HK-2 (cell line): ENCODE results near the gene TRIP13.

Experiments used
- DNase-seq: peaks from one replicate; pipeline ENCODE4 v3.0.0-alpha.2; 2018; ENCODE audit not compliant: unreplicated experiment

The TRIP13 gene

DNA sequence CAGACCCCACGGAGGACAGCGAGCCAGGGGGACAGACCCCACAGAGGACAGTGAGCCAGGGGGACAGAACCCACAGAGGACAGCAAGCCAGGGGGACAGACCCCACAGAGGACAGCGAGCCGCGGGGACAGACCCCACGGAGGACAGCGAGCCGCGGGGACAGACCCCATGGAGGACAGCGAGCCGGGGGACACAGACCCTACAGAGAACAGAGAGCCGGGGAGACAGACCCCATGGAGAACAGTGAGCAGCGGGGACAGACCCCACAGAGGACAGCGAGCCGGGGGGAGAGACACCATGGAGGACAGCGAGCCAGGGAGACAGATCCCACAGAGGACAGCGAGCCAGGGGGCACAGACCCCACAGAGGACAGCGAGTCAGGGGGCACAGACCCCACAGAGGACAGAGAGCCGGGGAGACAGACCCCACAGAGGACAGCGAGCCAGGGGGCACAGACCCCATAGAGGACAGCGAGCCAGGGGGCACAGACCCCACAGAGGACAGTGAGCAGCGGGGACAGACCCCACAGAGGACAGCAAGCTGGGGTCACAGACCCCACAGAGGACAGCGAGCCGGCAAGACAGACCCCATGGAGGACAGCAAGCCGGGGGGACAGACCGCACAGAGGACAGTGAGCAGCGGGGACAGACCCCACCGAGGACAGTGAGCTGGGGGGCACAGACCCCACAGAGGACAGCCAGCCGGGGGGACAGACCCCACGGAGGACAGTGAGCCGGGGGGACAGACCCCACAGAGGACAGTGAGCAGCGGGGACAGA lies 37.5 kb upstream of the TRIP13 start:
- DNase-seq = no peak

DNA sequence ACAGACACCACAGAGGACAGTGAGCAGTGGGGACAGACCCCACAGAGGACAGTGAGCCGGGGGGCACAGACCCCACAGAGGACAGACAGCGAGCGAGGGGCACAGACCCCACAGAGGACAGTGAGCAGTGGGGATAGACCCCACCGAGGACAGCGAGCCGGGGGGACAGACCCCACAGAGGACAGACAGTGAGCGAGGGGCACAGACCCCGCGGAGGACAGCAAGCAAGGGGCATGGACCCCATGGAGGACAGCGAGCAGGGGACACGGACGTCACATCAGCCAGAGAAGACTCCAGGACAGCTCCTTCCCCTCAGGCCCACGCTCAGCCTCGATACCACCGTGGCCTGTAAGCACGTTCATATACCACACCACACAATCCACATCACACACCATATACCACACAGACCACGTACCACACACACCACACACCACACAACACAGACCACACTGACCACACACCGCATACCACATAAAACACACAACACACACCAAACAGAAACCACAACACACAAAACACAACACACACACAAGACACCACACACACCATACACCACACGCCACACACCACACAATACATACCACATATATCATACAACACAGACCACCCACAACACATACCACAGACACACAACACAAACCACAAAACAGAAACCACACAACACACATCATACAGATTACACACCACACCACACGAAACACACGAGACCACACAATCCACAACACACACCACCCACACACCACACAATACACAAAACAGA lies 36.7 kb upstream of the TRIP13 start:
- no peak for DNase-seq

DNA sequence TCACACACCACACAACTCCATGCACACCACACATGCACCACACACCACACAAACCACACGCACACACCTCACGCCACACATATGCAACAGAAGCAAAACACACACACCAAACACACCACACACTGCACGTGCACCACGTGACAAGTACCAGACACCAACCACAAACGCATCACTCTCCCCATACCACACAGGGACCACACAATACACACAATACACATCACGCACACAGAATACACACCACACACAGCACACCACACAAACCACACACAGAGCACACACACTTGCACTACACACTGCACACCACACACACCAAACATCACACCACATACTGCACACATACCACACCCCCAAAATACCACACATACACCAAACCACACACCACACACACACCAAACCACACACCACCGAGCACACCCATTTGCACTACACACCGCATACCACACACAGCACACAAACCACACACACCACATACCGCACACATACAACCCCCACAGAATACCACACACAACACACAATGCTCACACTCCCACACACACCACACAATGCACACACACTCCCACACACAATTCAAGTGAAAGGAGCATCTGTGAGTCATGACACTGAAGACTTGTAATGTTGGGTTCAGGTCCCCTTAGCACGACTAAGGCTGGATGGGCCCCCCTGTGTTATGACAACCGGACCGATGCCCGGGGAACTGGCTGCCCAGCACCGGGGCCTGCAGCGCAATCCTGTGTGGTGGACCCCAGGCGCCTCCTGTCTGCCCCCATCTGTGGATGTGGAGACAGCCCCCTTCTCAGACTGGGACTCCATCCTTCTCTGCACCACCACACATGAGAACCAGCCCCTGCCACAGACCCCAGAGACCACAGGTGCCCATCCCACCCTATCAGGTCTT lies 35.9 kb upstream of the TRIP13 start:
- DNase-seq = no peak

DNA sequence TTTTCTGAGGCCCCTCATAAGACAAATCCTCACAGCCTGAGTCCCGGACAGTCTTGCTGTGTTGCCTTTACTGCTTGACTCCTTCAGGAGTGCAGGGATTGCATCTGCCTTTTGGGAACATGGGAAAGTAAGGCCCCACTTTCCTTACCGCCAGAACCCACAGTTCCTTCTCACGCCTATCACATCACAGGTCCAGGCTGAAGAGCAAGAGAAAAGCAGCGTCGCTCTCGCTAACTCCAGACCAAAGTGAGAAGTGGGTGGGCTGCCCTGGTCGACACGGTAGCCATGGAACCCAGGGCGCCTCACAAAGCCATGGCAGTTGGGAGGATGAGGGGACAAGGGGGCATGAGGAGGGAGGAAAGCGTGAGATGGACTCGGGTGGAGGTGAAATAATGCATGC lies 34.0 kb upstream of the TRIP13 start:
- DNase-seq = no peak

DNA sequence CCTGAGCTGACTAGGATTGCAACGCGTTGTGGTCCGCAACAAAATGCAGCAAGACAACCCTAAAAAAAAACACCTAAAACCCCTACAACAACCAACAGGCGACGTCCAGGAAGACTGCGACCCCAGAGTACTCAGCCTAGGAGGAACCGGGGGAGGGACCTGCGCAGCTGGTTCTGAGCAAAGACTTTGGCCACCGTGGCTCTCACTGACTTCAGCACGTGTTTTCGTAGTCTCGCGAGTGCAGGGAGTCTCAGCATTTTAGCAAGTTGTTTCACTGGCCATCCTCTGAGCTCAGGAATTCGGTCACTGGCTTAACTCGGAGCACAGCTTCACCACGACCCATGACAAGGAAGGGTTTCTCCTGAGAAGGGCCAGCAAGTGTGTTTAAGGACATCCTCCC lies 33.3 kb upstream of the TRIP13 start:
- no peak for DNase-seq

DNA sequence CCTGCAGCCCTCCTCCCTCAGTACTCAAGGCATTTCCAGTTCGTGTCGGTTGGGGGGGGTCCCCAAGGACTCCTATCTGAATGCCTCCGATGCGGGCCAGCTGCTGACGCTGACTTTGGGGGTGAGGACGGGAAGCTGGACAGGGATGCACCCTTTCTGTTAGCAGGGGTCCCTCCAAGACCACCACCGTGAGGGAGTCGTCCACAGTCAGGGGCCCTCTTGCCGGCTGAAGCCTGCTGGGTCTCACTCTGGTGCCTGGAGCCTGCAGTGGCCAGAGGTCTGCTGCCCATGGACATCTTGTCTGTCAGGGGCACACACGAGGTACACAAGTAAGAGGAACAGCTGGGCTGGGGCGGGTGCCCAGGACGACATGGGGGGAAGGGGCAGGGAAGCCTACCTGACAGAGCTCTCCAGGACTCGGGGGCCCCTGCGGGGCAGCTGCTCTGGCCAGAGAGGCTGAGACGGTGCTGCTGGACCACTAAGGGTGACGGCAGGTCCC lies 32.8 kb upstream of the TRIP13 start:
- no peak for DNase-seq

DNA sequence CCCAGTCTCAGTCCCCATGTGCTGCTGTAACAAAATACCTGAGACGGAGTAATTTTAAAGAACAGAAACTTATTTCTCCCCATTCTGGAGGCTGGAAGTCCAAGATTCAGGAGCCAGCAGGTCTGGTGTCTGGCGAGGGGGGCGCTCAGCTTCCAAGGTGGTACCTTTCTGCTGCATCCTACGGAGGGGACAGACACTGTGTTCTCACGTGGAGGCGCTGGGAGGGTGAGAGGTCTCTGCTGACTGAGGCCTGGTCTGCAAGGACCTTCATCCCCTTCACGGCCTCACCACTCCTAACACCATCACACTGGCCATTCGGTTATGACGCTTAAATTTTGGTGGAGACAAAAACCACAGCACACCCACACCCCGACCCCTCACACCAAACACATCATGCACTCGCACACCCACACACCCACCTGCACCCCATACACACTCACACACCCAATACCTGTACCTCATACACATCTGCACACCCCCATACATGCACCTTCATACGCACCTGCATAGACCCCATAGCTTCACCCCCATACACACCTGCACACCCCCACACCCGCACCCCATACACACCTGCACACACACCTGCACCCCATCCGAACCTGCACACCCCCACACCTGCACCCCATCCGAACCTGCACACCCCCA lies 32.1 kb upstream of the TRIP13 start:
- DNase-seq = no peak

DNA sequence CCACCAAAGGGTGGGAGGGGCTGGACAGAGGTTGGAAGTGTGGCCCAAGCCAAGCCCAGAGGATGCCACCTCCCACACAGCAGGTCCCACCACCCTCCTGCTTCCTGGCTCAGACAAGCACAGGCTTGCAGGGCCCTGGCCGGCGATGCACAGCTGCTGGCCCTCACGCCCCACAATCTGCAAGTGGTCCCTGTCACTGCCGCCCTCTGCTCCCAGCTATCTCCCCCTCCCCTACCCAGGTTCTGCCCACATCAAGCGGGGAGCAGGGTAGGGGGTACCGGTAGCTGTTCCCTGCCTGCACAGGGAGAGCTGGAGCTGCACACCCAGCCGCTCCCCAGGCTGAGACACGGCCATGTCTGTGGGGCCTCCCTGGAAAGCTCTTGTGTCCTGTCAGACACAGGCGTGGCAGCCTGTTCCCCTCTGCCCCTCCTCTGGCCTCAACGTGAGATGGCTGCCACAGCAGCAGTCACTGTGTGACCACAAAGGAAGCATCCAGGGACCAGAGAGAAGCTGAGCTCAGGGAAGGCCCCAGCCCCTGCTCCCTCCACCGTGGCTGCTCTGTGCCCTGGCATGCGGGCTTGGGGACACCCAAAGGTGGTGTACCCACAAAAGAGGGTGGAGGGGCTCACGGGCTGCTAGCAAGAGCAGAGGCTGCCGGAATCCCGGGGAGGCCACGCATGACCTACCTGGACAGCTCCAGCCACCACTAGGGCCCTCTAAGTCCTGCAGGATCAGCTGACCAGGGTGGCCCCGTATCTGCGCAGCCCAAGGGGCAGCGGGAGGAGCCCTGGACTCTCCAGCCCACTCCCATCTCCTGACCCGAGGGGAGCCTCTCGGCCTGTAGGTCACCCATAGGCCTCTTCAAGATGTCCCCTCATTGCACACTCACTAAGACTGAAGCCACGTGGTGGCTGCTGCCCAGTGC lies 31.0 kb upstream of the TRIP13 start:
- no peak for DNase-seq

DNA sequence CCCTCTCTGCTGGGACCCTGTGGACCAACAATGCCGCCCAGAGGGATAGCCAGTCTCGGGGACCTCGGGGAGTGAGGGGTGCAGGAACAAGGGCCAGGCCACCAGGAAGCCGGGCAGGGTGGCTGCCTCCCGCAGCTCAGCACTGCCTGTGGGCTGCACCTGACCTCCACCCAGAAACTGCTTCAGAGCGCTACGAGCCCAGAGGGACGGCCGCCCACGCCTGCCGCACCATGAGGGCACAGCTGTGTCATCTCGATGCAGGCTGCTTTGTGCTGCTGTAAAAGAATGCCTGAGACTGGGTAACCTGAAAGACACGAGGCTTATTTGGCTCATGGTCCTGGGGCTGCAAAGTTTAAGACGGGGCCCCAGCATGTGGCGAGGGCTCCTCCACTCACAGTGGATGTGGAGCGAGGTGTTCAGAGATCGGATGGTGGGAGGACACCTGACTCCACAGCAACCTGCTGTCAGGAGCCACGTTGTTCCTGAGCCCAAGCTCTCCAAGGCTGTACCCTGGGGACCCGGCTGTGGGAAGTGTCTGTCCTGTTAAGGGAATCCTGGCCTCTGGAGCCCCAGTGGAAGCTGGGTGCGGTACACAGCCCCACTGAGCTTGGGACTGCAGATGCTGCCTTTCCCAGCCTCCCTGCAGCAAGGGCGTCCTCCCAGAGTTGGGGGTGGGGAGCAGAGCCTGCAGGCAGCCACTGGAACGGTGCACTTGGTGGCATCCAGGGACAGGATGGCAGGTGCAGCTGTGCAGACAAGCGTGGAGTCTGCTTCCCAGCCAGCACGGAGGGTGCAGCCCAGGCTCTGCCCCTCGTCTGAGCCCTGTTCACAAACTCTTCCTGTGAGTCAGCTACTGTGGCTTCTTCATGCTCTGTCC lies 30.1 kb upstream of the TRIP13 start:
- peak; percentile 46 for DNase-seq

DNA sequence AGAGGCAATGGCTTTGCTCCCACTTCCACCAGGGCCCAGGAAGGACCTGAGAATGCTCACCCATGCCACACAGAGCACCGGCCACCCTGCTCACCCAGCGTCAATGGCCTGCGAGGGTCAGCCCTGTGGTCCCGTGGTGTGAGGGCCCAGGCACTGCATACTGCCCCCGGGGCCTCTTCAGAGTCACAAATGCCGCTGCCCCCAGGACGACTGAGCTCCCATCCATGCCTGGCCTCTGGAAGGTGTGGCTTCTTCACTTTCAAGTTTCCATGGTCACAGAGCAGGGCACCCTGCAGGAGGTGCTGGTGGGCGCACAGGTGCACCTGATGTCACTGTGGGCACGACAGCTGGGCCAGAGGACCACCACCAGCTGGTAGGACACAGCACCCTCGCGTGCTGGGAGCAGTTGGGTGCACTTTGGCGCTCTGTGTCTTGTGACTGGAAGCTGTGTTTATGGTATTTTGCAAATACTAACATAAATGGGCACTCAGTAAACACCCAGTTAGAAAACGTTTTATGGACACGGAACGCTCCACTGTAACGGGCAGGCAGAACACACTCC lies 29.4 kb upstream of the TRIP13 start:
- no peak for DNase-seq

DNA sequence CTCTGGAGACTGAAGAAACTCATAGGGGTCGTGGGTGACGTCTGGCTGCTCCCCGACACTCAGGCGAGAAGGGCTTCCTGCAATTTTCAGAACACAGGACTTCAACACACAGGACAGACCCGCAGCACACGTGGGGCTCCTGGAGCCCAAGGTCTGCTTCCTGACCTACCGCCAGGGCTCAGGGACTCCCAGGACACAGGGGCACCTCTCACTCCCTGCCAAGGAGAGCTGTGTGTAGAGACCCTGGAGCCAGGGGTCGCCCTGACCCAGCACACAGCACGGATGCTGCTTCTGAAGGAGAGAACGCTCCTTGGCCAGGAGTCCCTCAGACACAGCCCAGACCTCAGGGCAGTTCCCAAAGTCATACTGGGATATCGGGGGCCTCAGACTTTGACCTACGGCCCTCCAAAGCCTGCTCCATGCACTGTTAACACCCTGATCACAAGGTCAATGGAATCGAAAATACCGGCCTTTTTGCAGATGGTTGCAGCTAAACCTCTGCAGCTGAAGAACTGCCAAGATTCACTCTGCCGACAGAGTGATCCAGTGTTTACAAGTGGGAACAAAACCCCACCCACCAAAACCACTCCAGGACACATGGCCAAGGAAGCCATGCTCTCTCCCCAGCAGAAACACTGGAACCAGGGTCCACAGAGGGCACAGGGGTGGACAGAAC lies 28.1 kb upstream of the TRIP13 start:
- DNase-seq = no peak

DNA sequence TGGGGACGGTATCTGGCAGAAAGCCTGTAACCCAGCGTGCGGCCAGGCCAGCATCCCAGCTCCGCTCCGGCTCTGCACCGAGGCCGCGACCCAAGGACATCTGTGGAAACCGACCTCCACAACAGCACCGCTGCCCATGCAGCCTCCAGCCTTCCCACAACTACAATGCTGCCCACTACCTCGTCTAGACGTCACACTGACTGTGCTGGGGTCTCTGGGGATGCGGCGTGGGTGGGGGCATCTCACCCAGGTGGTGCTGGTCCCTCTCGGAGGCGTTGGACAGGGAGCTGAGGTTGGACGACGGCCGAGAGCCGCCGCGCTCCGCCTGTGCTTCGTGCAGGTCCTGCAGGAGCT lies 27.5 kb upstream of the TRIP13 start:
- DNase-seq = no peak

DNA sequence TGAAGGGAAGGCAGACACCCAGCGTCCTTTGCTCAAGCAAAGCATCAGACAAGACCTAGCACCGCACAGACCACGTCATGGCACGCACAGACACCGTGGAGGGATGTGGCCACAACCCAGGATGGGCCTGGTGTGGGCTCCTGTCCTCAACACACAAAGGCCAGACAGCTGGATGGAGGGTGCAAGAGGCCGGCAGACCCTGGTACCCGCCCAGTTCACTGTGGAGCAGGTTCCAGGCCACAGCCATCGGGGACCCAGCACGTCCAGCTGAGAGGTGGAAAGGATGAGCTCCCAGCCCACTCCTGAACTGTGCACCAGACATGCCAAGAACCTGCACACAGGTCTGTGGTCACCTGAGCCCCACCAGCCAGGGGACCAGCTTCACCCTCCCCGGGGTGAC lies 26.9 kb upstream of the TRIP13 start:
- DNase-seq = no peak

DNA sequence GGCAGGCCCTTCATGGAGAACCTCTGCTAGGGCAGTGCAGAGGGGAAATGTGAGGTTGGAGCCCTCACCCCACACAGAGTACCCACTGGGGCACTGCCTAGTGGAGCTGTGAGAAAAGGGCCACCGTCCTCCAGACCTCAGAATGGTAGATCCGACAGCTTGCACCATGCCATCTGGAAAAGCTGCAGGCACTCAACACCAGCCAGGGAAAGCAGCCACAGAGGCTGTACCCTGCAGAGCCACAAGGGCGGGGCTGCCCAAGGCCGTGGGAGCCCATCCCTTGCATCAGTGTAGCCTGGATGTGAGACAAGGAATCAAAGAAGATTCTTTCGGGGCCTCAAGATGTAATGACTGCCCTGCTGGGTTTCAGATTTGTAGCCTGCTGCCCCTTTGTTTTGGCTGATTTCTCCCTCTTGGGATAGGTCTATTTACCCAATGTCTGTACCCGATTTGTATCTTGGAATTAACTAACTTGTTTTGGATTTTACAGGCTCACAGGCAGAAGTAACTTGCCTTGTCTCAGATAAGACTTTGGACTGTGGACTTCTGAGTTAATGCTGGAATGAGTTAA lies 25.3 kb upstream of the TRIP13 start:
- no peak for DNase-seq

DNA sequence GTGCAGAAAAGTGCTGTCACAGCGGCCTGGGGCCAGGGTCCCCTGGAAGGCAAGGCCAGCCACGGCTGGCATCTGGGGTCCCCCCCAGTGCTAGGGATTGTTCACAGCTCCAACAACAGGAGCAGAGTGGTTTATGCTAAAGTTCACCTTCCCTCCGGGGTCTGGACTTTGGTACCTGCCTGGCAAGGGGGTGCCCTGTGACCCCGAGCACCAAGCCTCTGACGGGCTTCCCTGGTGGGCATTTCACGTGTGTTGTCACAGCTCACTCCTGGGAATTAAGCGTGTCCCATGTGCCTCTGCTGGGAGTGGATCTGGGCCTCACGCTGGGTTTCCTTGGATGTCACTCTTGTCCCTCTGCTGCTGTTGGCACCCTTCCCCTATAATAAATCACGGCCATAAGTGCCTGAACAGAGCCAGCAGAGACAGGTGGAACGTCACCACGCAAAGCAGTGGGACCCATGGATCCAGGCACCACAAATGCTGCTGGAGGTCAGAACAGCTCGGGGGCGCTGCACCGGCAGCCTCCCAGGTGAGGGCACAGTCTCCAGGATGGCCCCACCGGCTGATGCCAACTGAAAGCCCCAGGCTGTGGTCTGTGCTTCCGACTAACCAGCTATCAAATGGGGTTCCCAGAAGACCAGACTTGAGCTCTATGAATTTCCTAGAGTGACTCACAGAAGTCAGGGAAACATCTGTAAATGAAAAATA lies 24.1 kb upstream of the TRIP13 start:
- no peak for DNase-seq

DNA sequence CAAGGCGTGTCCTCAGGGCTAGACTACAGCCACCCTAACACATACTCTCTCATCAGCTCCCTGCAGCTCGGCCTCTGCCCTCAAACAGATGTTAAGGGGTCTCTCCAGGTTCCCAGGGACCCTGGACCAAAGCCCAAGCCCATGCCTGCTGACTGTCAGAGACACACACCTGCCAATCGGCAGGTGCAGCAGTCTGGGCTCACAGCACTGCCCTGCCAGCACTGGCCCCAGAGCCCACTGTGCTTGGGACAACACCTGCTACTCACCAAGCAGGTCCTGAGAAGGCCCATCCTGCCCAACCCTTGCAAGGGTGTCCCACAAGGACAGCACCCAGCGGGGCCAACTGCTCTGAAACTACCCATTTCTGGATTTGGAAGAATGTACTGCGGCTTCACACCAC lies 21.7 kb upstream of the TRIP13 start:
- no peak for DNase-seq

DNA sequence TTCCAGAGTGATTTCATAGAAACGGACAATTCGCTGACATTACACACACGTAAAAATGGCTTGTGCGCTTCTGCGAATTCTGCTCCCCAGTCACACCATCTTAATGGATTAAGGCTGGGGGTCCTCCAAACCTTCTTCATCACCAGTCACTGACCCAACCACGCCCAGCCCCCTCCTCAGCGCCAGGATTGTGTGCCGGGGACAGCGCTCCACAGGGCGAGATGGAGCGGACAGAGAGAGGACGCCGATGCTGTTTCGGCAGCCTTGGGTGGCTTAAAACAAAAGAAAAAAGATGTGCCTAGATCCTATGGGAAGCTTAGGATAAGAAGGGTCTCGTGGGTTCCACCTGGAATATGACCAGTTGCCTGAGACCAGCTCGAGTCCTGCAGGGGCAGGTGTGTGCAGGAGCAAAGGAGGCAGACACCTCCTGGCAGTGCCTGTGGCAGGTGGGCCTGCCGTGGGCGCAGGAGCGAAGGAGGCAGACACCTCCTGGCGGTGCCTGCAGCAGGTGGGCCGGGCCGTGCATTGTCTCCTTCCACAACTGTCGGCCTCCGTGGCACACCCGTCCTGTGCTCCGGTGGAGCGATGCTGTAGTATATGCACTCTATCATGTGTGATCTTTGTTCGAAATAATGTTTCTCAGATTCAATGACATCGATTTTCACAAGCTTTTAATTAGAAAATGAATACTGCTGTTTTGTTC lies 20.9 kb upstream of the TRIP13 start:
- DNase-seq = no peak
